K562 (cell line): ENCODE results near the gene SLC25A31. TPM values are rescaled to one million over a fixed set of nuclear protein-coding genes. Genes with fewer than 3 reads are reported as not detected.
A peak's percentile ranks its signal among the peaks of the same experiment; 100 is the strongest.

Experiments used
- ATAC-seq: fragments of 200-7000 bp; cut with Tn5 transposase; 3 replicates; pipeline ENCODE4 v1.9.1; 2020; ENCODE audit warnings: moderate library complexity
- BruUV-seq: library from RNA; stranded (reverse); fragments of 400-500 nt; replicated peaks from 2 replicates; lab custom pipeline; 2021; lab: Mats Ljungman, UMichigan
- CTCF ChIA-PET: fragments of 300-600 bp; formaldehyde crosslinking; extraction: SDS; loops from one replicate; lab custom pipeline; 2021; ENCODE audit warnings: low intra/inter-chr PET ratio; lab: Yijun Ruan, JAX
- POLR2A ChIA-PET: fragments of 300-600, 350-650 bp; sonication (Branson Sonifier 250); formaldehyde crosslinking; extraction: SDS; loops from one replicate; lab custom pipeline; 2021; ENCODE audit warnings: antibody characterized with exemption, inconsistent platforms; lab: Yijun Ruan, JAX
- DNase-seq, 4 experiments: peaks; one replicate each; pipeline versions ENCODE4 v3.0.0 to v3.0.0-alpha.2; 2011 to 2018; ENCODE audit warnings: low spot score in 3 of 4, mixed read lengths in 3 of 4; ENCODE audit errors: extremely low read depth in 1 of 4
- FAIRE-seq: peaks from 2 replicates; lab custom pipeline; 2011; peaks lifted over from hg19 to GRCh38; lab: Jason Lieb, UNC
- H2AFZ ChIP-seq: 2 replicates; pipeline ENCODE4 v1.6.0; 2011; ENCODE audit warnings: low read depth, low read length, control low read depth, inconsistent platforms
- H3K27ac ChIP-seq: fragments of 200-600 bp; 3 replicates; pipeline ENCODE4 v1.8.0; 2011; ENCODE audit warnings: low read depth, mild to moderate bottlenecking, control low read depth, inconsistent platforms, low read length, moderate library complexity, mixed read lengths; ENCODE audit errors: extremely low read depth
- H3K27me3 ChIP-seq, 2 experiments: fragments of 300-600 bp in 1 of 2; 2 replicates in 1 of 2; 3 replicates in 1 of 2; pipeline versions ENCODE4 v1.6.0 to v1.8.0; 2011; ENCODE audit warnings: inconsistent platforms in 2 of 2, low read length in 2 of 2, mild to moderate bottlenecking in 1 of 2, mixed read lengths in 1 of 2, moderate library complexity in 1 of 2; ENCODE audit not compliant: control insufficient read depth in 2 of 2, insufficient read depth in 2 of 2
- H3K36me3 ChIP-seq: fragments of 300-600 bp; 3 replicates; pipeline ENCODE4 v1.8.0; 2011; ENCODE audit warnings: mild to moderate bottlenecking, low read length, inconsistent platforms; ENCODE audit not compliant: control insufficient read depth, insufficient read depth
- H3K4me1 ChIP-seq, 2 experiments: fragments of 200-600 bp in 1 of 2; replicated peaks in 1 of 2; 2 replicates in 1 of 2; 3 replicates in 1 of 2; pipeline versions ENCODE4 v1.5.1 to v1.8.0; 2011; ENCODE audit warnings: inconsistent platforms in 2 of 2, low read length in 2 of 2, mild to moderate bottlenecking in 1 of 2, mixed read lengths in 1 of 2, moderate library complexity in 1 of 2; ENCODE audit not compliant: control insufficient read depth in 2 of 2, insufficient read depth in 2 of 2
- H3K4me2 ChIP-seq: 2 replicates; pipeline ENCODE4 v1.6.1; 2011; ENCODE audit warnings: low read length, control low read depth, inconsistent platforms, mixed read lengths; ENCODE audit not compliant: insufficient read depth
- H3K4me3 ChIP-seq: fragments of 200-600 bp; sonication (generic), shearing (Covaris generic); 2 replicates; pipeline ENCODE4 v1.5.1; 2016; ENCODE audit warnings: control low read depth, inconsistent platforms
- H3K79me2 ChIP-seq: fragments of 200-600 bp; 3 replicates; pipeline ENCODE4 v1.8.0; 2011; ENCODE audit warnings: low read length, inconsistent platforms; ENCODE audit not compliant: control insufficient read depth, insufficient read depth
- H3K9ac ChIP-seq, 2 experiments: 2 replicates each; pipeline versions ENCODE4 v1.6.0 to v1.6.1; 2011; ENCODE audit warnings: low read depth in 2 of 2, low read length in 2 of 2, control low read depth in 1 of 2, inconsistent platforms in 1 of 2, mild to moderate bottlenecking in 1 of 2, mixed read lengths in 1 of 2; ENCODE audit not compliant: insufficient read depth in 1 of 2
- H3K9me1 ChIP-seq: one replicate; pipeline ENCODE4 v1.6.0; 2011; ENCODE audit warnings: inconsistent platforms, mild to moderate bottlenecking, low read length, moderate library complexity; ENCODE audit not compliant: control insufficient read depth, insufficient read depth
- H3K9me3 ChIP-seq: replicated peaks from 2 replicates; pipeline ENCODE4 v1.5.1; 2011; ENCODE audit warnings: low read depth, low read length, inconsistent platforms; ENCODE audit not compliant: control insufficient read depth, insufficient read depth
- H4K20me1 ChIP-seq: replicated peaks from 2 replicates; pipeline ENCODE4 v1.6.1; 2011; ENCODE audit warnings: low read length, inconsistent platforms, mixed read lengths; ENCODE audit not compliant: control insufficient read depth, insufficient read depth
- BDP1 ChIP-seq: IDR thresholded peaks from 3 replicates; pipeline ENCODE4 v1.6.1; 2011; ENCODE audit not compliant: insufficient read length, insufficient read depth
- CEBPB ChIP-seq: fragments of 450-650 bp; IDR thresholded peaks from 2 replicates; pipeline ENCODE4 v1.6.1; 2016; ENCODE audit warnings: missing genetic modification characterization, missing compliant biosample characterization
- CHD1 ChIP-seq: fragments of 200-600 bp; sonication (generic); IDR thresholded peaks from one replicate; pipeline ENCODE4 v1.6.1; 2012; ENCODE audit warnings: mild to moderate bottlenecking, moderate library complexity, low read length, inconsistent platforms
- MEIS2 ChIP-seq: fragments of 450-650 bp; IDR thresholded peaks from 2 replicates; pipeline ENCODE4 v1.6.1; 2014; ENCODE audit warnings: mild to moderate bottlenecking; ENCODE audit not compliant: partially characterized antibody
- RUNX1 ChIP-seq: sonication (generic); IDR thresholded peaks from 2 replicates; pipeline ENCODE4 v1.6.1; 2016; ENCODE audit warnings: antibody characterized with exemption, low read depth
- ZNF584 ChIP-seq: fragments of 200-800 bp; sonication (Bioruptor generic); IDR thresholded peaks from 2 replicates; pipeline ENCODE4 v1.6.1; 2016; ENCODE audit warnings: low read depth, mild to moderate bottlenecking, missing genetic modification characterization, missing compliant biosample characterization
- WGBS: fragments of 100-300 bp; shearing (Covaris generic); methylation state at CpG from one replicate; pipeline ENCODE4 v1.1.6; 2016; ENCODE audit warnings: low coverage, mixed read lengths; ENCODE audit not compliant: insufficient coverage; ENCODE audit errors: missing lambda C conversion rate; 5-methylcytosine and 5-hydroxymethylcytosine counted together
- in situ Hi-C: fragments of 300-500 bp; cut with MboI; formaldehyde crosslinking; loops from 4 replicates; pipeline ENCODE4 v1.15.0; 2018; ENCODE audit warnings: inconsistent platforms, mixed read lengths
- intact Hi-C: fragments of 100-400 bp; cut with micrococcal nuclease; formaldehyde crosslinking; loops from 2 replicates; pipeline ENCODE4 v1.14.2; 2022
- polyA plus RNA-seq, 8 experiments: library from polyadenylated mRNA; depleted of rRNA in 4 of 8; stranded (reverse) in 5 of 8; unstranded in 3 of 8; fragments of >200 nt; fragmentation: Nextera tagmentation in 2 of 8; fragmentation: Illumina TruSeq in 1 of 8; extraction: Ambion mirVana in 2 of 8; extraction: Trizol in 1 of 8; gene quantifications; 2 replicates each; pipeline versions ENCODE4 v1.2.1 to v1.2.3, GENCODE V29; 2011 to 2014; ENCODE audit warnings: inconsistent platforms in 1 of 8, missing spikeins in 1 of 8
- total RNA-seq, 7 experiments: library from RNA; depleted of rRNA in 6 of 7; stranded (reverse); fragments of >200 nt in 6 of 7; fragmentation: Illumina TruSeq in 2 of 7; extraction: Trizol in 2 of 7; gene quantifications; 2 replicates each; pipeline versions ENCODE4 v1.2.1 to v1.2.3, GENCODE V29; 2011 to 2021; ENCODE audit warnings: low replicate concordance in 1 of 7
- TF ChIP-seq, protein P1 (sequence below), 2 experiments: fragments of 150-350 bp in 1 of 2; IDR thresholded peaks; 2 replicates each; pipeline ENCODE4 v1.6.1; 2012 to 2016; ENCODE audit warnings: low read depth in 2 of 2, low read length in 2 of 2, mild to moderate bottlenecking in 1 of 2, moderate library complexity in 1 of 2

SLC25A31 gene
- total and polyA plus RNA-seq, 9 of the 15 experiments (the other 6 are each of a cell fraction or from before 2014, with no cell fraction given): 0.07 TPM; not detected in 8

DNA sequence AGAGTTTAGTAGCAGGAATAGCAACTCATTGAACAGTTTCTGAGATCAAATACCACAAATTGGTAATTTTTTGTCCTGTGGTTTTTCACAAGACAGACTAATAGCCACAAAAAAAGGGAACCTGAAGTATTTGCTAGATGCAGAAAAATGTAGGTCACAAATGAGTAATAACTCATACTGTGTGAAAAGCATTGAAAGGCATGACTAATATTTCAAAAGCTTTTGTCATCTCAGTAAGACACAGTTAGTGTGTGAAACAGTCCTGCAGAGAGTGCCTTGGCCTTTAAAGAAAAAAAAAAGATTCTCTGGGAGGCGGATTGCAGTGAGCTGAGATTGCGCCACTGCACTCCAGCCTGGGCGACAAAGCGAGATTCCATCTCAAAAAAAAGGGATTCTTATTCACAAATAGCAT lies 31.4 kb upstream of the SLC25A31 start:
- ChIA-PET POLR2A (interaction anchor here (0.6 kb wide), 1 partner anchor 65 kb away, joined by 3 read pairs; no protein-coding TSS in a partner anchor), CTCF (no interaction called here)
- Histone ChIP-seq H3K4me2 (no peak overlapping the region), H3K36me3 (no peaks in the 10 kb centered on the region), H2AFZ (no peak overlapping the region), H3K4me3 (no peak overlapping the region), H3K27me3 (no peaks in the 10 kb centered on the region), H3K4me1 (no peaks in the 10 kb centered on the region), H3K9me1 (no peaks in the 10 kb centered on the region), H3K9ac (no peak overlapping the region), H3K79me2 (no peaks in the 10 kb centered on the region), H3K27ac (no peak overlapping the region), H3K9me3 (no peaks in the 10 kb centered on the region; the same call in 1 of the 2 replicates), H4K20me1 (no peaks in the 10 kb centered on the region)
- FAIRE-seq: no peak
- BruUV-seq: no TSS peak
- WGBS: 73% methylated on average over 4 of the region's 4 CpGs
- intact Hi-C loops (no loop called here), in situ Hi-C loops (no loop called here)
- no peak for DNase-seq
- peak; percentile 44 for TF ChIP-seq MEIS2
- TF ChIP-seq RUNX1: no peak
- TF ChIP-seq BDP1: no peak
- TF ChIP-seq, protein P1, sequence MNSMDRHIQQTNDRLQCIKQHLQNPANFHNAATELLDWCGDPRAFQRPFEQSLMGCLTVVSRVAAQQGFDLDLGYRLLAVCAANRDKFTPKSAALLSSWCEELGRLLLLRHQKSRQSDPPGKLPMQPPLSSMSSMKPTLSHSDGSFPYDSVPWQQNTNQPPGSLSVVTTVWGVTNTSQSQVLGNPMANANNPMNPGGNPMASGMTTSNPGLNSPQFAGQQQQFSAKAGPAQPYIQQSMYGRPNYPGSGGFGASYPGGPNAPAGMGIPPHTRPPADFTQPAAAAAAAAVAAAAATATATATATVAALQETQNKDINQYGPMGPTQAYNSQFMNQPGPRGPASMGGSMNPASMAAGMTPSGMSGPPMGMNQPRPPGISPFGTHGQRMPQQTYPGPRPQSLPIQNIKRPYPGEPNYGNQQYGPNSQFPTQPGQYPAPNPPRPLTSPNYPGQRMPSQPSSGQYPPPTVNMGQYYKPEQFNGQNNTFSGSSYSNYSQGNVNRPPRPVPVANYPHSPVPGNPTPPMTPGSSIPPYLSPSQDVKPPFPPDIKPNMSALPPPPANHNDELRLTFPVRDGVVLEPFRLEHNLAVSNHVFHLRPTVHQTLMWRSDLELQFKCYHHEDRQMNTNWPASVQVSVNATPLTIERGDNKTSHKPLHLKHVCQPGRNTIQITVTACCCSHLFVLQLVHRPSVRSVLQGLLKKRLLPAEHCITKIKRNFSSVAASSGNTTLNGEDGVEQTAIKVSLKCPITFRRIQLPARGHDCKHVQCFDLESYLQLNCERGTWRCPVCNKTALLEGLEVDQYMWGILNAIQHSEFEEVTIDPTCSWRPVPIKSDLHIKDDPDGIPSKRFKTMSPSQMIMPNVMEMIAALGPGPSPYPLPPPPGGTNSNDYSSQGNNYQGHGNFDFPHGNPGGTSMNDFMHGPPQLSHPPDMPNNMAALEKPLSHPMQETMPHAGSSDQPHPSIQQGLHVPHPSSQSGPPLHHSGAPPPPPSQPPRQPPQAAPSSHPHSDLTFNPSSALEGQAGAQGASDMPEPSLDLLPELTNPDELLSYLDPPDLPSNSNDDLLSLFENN (IDR thresholded peaks at IDR 0.05; ENCODE audit: low read depth in 2 of 2, low read length in 2 of 2): no peak
- TF ChIP-seq ZNF584 (CRISPR knock-in tag): no peak
- peak; percentile 48 for TF ChIP-seq CEBPB (tag)
- TF ChIP-seq CHD1: no peak
- ATAC-seq: no peak
